ENCODE results near the gene EIF2AK2. TPM values are rescaled to one million over a fixed set of nuclear protein-coding genes. Genes with fewer than 3 reads are reported as not detected.
A peak's percentile ranks its signal among the peaks of the same experiment; 100 is the strongest.

The EIF2AK2 gene
- total and polyA plus RNA-seq, 2 experiments from 2014 or later, result 33.8 to 35.5 TPM

DNA sequence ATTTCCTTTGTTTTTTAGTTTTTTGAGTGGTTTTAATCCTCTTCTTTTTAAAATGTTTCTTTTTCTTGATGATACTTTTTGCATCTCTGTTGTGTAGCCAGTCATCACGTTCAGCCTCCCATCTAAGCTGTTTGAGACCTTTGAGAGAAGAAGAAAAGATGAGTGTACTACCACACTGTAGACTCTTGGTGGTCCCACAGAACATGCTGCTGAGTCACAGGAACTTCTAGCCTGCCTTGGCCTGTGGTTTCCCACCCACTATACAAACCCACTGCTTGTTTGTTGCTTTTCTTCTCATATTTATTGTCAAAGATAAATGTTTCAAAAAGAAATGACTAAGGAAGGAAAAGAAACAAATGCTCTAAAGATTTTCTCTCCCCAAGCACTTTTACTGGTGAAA lies 45.0 kb upstream of the EIF2AK2 start (continued):
- TF ChIP-seq NANOG (IDR thresholded peaks at IDR 0.05; ENCODE audit: borderline replicate concordance), result no peak

DNA sequence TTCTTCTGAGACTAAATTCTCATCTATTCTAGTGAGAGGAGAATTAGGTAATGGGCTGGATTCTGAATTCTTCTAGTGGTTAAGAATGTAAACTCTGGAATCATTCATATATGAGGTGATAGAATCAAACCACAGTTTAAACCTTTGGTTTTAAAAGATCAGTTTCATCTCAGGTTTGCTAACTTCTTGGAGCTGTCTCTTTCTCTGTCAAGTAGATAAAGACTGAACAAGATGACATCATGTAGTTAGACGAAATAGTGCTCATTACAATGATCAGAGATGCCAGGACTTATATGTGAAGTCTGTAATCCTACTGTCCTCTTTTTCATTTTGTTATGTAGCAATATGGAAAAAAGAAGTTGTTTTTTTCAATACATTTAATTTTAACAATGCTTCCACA lies 44.4 kb upstream of the EIF2AK2 start:
- no peak overlapping the region for H3K4me3 ChIP-seq

More for the DNA sequence above, 44.4 kb upstream of the EIF2AK2 start:
- H3K27me3 ChIP-seq (ENCODE audit: insufficient read depth), result no peaks in the 10 kb centered on the region
- Mint-ChIP-seq H3K36me3 (ENCODE audit: low read depth) (peaks cover 77% of the 10 kb centered on the region), H3K4me3 (no peak overlapping the region), H3K4me1 (peaks cover 57% of the 10 kb centered on the region), H3K9me3 (peaks cover 41% of the 10 kb centered on the region), H3K27ac (no peak overlapping the region), H3K27me3 (ENCODE audit: insufficient read depth, low read depth, poor library complexity) (peaks cover 46% of the 10 kb centered on the region)
- H3K79me2 ChIP-seq (replicated peaks; ENCODE audit: insufficient read depth), result peaks cover 70% of the 10 kb centered on the region
- no peaks in the 10 kb centered on the region for H3K9me2 ChIP-seq (ENCODE audit: insufficient read depth)
- H3F3A ChIP-seq (replicated peaks; ENCODE audit: low read depth), result peaks cover 29% of the 10 kb centered on the region
- ATAC-seq, result no peak
- H3K36me3 ChIP-seq (ENCODE audit: insufficient read depth), result peaks cover 35% of the 10 kb centered on the region
- DNase-seq (ENCODE audit: low spot score), result no peak
- peak overlapping the region; percentile 89 for H3K27ac ChIP-seq (ENCODE audit: low read depth)
- peak overlapping the region; percentile 91; the same call in 1 of the 2 replicates for H3K4me2 ChIP-seq
- H3K4me1 ChIP-seq (ENCODE audit: insufficient read depth), result peaks cover 50% of the 10 kb centered on the region
- no peak overlapping the region for H2AFZ ChIP-seq
- H4K20me1 ChIP-seq (replicated peaks; ENCODE audit: insufficient read depth), result no peaks in the 10 kb centered on the region
- TF ChIP-seq NANOG (IDR thresholded peaks at IDR 0.05; ENCODE audit: borderline replicate concordance), result no peak
- no peak for TF ChIP-seq ZNF331 (CRISPR knock-in tag; IDR thresholded peaks at IDR 0.05; ENCODE audit: low read depth)
- no peak for TF ChIP-seq ZNF114 (CRISPR knock-in tag; IDR thresholded peaks at IDR 0.05)
- TF ChIP-seq, protein P1, sequence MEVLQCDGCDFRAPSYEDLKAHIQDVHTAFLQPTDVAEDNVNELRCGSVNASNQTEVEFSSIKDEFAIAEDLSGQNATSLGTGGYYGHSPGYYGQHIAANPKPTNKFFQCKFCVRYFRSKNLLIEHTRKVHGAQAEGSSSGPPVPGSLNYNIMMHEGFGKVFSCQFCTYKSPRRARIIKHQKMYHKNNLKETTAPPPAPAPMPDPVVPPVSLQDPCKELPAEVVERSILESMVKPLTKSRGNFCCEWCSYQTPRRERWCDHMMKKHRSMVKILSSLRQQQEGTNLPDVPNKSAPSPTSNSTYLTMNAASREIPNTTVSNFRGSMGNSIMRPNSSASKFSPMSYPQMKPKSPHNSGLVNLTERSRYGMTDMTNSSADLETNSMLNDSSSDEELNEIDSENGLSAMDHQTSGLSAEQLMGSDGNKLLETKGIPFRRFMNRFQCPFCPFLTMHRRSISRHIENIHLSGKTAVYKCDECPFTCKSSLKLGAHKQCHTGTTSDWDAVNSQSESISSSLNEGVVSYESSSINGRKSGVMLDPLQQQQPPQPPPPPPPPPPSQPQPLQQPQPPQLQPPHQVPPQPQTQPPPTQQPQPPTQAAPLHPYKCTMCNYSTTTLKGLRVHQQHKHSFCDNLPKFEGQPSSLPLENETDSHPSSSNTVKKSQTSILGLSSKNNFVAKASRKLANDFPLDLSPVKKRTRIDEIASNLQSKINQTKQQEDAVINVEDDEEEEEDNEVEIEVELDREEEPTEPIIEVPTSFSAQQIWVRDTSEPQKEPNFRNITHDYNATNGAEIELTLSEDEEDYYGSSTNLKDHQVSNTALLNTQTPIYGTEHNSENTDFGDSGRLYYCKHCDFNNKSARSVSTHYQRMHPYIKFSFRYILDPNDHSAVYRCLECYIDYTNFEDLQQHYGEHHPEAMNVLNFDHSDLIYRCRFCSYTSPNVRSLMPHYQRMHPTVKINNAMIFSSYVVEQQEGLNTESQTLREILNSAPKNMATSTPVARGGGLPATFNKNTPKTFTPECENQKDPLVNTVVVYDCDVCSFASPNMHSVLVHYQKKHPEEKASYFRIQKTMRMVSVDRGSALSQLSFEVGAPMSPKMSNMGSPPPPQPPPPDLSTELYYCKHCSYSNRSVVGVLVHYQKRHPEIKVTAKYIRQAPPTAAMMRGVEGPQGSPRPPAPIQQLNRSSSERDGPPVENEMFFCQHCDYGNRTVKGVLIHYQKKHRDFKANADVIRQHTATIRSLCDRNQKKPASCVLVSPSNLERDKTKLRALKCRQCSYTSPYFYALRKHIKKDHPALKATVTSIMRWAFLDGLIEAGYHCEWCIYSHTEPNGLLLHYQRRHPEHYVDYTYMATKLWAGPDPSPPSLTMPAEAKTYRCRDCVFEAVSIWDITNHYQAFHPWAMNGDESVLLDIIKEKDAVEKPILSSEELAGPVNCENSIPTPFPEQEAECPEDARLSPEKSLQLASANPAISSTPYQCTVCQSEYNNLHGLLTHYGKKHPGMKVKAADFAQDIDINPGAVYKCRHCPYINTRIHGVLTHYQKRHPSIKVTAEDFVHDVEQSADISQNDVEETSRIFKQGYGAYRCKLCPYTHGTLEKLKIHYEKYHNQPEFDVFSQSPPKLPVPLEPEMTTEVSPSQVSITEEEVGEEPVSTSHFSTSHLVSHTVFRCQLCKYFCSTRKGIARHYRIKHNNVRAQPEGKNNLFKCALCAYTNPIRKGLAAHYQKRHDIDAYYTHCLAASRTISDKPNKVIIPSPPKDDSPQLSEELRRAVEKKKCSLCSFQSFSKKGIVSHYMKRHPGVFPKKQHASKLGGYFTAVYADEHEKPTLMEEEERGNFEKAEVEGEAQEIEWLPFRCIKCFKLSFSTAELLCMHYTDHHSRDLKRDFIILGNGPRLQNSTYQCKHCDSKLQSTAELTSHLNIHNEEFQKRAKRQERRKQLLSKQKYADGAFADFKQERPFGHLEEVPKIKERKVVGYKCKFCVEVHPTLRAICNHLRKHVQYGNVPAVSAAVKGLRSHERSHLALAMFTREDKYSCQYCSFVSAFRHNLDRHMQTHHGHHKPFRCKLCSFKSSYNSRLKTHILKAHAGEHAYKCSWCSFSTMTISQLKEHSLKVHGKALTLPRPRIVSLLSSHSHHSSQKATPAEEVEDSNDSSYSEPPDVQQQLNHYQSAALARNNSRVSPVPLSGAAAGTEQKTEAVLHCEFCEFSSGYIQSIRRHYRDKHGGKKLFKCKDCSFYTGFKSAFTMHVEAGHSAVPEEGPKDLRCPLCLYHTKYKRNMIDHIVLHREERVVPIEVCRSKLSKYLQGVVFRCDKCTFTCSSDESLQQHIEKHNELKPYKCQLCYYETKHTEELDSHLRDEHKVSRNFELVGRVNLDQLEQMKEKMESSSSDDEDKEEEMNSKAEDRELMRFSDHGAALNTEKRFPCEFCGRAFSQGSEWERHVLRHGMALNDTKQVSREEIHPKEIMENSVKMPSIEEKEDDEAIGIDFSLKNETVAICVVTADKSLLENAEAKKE (CRISPR knock-in tag; IDR thresholded peaks at IDR 0.05), result no peak
- TF ChIP-seq CREB1 (CRISPR knock-in tag; IDR thresholded peaks at IDR 0.05; ENCODE audit: low read depth), result no peak
- TF ChIP-seq POLR2AphosphoS5 (IDR thresholded peaks at IDR 0.05; ENCODE audit: low read depth), result no peak
- TF ChIP-seq, protein P2, sequence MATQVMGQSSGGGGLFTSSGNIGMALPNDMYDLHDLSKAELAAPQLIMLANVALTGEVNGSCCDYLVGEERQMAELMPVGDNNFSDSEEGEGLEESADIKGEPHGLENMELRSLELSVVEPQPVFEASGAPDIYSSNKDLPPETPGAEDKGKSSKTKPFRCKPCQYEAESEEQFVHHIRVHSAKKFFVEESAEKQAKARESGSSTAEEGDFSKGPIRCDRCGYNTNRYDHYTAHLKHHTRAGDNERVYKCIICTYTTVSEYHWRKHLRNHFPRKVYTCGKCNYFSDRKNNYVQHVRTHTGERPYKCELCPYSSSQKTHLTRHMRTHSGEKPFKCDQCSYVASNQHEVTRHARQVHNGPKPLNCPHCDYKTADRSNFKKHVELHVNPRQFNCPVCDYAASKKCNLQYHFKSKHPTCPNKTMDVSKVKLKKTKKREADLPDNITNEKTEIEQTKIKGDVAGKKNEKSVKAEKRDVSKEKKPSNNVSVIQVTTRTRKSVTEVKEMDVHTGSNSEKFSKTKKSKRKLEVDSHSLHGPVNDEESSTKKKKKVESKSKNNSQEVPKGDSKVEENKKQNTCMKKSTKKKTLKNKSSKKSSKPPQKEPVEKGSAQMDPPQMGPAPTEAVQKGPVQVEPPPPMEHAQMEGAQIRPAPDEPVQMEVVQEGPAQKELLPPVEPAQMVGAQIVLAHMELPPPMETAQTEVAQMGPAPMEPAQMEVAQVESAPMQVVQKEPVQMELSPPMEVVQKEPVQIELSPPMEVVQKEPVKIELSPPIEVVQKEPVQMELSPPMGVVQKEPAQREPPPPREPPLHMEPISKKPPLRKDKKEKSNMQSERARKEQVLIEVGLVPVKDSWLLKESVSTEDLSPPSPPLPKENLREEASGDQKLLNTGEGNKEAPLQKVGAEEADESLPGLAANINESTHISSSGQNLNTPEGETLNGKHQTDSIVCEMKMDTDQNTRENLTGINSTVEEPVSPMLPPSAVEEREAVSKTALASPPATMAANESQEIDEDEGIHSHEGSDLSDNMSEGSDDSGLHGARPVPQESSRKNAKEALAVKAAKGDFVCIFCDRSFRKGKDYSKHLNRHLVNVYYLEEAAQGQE (IDR thresholded peaks at IDR 0.05; ENCODE audit: unreplicated experiment), result no peak
- no peak for TF ChIP-seq JUNB (IDR thresholded peaks at IDR 0.05; ENCODE audit: unreplicated experiment)
- no peak for TF ChIP-seq EZH2phosphoT487 (IDR thresholded peaks at IDR 0.05; ENCODE audit: unreplicated experiment)
- TF ChIP-seq, protein P3, sequence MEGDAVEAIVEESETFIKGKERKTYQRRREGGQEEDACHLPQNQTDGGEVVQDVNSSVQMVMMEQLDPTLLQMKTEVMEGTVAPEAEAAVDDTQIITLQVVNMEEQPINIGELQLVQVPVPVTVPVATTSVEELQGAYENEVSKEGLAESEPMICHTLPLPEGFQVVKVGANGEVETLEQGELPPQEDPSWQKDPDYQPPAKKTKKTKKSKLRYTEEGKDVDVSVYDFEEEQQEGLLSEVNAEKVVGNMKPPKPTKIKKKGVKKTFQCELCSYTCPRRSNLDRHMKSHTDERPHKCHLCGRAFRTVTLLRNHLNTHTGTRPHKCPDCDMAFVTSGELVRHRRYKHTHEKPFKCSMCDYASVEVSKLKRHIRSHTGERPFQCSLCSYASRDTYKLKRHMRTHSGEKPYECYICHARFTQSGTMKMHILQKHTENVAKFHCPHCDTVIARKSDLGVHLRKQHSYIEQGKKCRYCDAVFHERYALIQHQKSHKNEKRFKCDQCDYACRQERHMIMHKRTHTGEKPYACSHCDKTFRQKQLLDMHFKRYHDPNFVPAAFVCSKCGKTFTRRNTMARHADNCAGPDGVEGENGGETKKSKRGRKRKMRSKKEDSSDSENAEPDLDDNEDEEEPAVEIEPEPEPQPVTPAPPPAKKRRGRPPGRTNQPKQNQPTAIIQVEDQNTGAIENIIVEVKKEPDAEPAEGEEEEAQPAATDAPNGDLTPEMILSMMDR (conservative IDR thresholded peaks at IDR 0.05; ENCODE audit: low read depth in 2 of 2), result no peak
- TF ChIP-seq STAT1 (IDR thresholded peaks at IDR 0.05; ENCODE audit: unreplicated experiment), result no peak
- TF ChIP-seq EZH2 (IDR thresholded peaks at IDR 0.05; ENCODE audit: low read depth, unreplicated experiment), result no peak
- TF ChIP-seq, protein P4, sequence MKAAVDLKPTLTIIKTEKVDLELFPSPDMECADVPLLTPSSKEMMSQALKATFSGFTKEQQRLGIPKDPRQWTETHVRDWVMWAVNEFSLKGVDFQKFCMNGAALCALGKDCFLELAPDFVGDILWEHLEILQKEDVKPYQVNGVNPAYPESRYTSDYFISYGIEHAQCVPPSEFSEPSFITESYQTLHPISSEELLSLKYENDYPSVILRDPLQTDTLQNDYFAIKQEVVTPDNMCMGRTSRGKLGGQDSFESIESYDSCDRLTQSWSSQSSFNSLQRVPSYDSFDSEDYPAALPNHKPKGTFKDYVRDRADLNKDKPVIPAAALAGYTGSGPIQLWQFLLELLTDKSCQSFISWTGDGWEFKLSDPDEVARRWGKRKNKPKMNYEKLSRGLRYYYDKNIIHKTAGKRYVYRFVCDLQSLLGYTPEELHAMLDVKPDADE (IDR thresholded peaks at IDR 0.05), result no peak
